Glutamatergic neuron (in vitro differentiated cells): ENCODE data around the gene MADCAM1. TPM values are rescaled to one million over a fixed set of nuclear protein-coding genes. Genes with fewer than 3 reads are reported as not detected.

Experiments
- DNase-seq: peaks from one replicate; pipeline ENCODE4 v3.0.0; 2022
- H3K27ac Mint-ChIP-seq: one replicate; pipeline ENCODE4 v1.8.0; 2020; ENCODE audit warnings: mild to moderate bottlenecking, mixed read lengths, inconsistent platforms; ENCODE audit not compliant: unreplicated experiment
- H3K27me3 Mint-ChIP-seq: one replicate; pipeline ENCODE4 v1.8.0; 2020; ENCODE audit warnings: mild to moderate bottlenecking, moderate library complexity, mixed read lengths, inconsistent platforms; ENCODE audit not compliant: unreplicated experiment
- H3K36me3 Mint-ChIP-seq: one replicate; pipeline ENCODE4 v1.8.0; 2020; ENCODE audit warnings: mild to moderate bottlenecking, mixed read lengths, inconsistent platforms; ENCODE audit not compliant: unreplicated experiment
- H3K4me1 Mint-ChIP-seq: one replicate; pipeline ENCODE4 v1.8.0; 2020; ENCODE audit warnings: mild to moderate bottlenecking, low read depth, mixed read lengths, inconsistent platforms; ENCODE audit not compliant: unreplicated experiment
- H3K4me3 Mint-ChIP-seq: one replicate; pipeline ENCODE4 v1.8.0; 2020; ENCODE audit warnings: mild to moderate bottlenecking, mixed read lengths, inconsistent platforms; ENCODE audit not compliant: unreplicated experiment
- H3K9me3 Mint-ChIP-seq: one replicate; pipeline ENCODE4 v1.8.0; 2020; ENCODE audit warnings: mild to moderate bottlenecking, moderate library complexity, mixed read lengths, inconsistent platforms; ENCODE audit not compliant: unreplicated experiment
- total RNA-seq: library from RNA; stranded (reverse); fragmentation: NEBNext Ultra II Directional; extraction: Animal tissue kit (Norgen Biotek cat#: 25700); gene quantifications from one replicate; pipeline ENCODE4 v1.2.1, GENCODE V29; 2021; ENCODE audit not compliant: unreplicated experiment
- TF ChIP-seq, protein P1 (sequence below): fragments of 200-600 bp; sonication (generic); IDR thresholded peaks from one replicate; pipeline ENCODE4 v1.5.0; 2021; ENCODE audit not compliant: partially characterized antibody, unreplicated experiment

Gene MADCAM1
- total RNA-seq, 1 donor from 2014 or later = 1.7 TPM

DNA sequence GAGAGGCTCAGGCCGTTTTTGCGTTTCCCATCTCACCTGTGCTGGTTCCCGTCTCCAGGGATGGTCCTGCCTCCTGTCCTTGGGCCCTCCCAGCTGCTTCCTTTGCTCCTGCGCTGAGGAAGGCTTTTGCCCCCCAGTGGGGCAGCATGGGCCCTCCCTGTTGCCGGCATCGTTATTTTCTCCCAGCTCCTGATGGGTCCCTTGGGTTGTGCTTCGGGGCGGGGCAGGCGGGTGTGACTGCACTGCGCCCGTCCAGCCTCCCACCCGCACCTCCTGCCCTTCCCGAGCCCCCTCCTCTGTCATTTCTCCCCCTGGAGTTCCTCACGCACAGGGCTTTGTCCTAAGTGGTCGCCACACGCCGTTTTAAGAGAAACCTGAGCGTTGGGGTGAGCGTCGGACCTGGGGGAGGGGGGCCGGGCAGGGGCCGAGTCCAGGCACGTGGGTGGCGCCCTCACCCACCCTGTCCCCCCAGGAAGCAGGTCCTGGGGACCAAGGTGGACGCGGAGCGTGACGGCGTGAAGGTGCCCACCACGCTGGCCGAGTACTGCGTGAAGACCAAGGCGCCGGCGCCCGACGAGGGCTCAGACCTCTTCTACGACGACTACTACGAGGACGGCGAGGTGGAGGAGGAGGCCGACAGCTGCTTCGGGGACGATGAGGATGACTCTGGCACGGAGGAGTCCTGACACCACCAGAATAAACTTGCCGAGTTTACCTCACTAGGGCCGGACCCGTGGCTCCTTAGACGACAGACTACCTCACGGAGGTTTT, 44.8 kb downstream of the MADCAM1 start:
- DNase-seq = no peak
- Mint-ChIP-seq H3K4me3 (no peak overlapping the region), H3K27me3 (peaks cover 5% of the 10 kb centered on the region), H3K9me3 (peaks cover 4% of the 10 kb centered on the region), H3K4me1 (peaks cover 4% of the 10 kb centered on the region), H3K36me3 (no peaks in the 10 kb centered on the region), H3K27ac (no peak overlapping the region)
- TF ChIP-seq, protein P1, sequence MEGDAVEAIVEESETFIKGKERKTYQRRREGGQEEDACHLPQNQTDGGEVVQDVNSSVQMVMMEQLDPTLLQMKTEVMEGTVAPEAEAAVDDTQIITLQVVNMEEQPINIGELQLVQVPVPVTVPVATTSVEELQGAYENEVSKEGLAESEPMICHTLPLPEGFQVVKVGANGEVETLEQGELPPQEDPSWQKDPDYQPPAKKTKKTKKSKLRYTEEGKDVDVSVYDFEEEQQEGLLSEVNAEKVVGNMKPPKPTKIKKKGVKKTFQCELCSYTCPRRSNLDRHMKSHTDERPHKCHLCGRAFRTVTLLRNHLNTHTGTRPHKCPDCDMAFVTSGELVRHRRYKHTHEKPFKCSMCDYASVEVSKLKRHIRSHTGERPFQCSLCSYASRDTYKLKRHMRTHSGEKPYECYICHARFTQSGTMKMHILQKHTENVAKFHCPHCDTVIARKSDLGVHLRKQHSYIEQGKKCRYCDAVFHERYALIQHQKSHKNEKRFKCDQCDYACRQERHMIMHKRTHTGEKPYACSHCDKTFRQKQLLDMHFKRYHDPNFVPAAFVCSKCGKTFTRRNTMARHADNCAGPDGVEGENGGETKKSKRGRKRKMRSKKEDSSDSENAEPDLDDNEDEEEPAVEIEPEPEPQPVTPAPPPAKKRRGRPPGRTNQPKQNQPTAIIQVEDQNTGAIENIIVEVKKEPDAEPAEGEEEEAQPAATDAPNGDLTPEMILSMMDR = no peak

DNA sequence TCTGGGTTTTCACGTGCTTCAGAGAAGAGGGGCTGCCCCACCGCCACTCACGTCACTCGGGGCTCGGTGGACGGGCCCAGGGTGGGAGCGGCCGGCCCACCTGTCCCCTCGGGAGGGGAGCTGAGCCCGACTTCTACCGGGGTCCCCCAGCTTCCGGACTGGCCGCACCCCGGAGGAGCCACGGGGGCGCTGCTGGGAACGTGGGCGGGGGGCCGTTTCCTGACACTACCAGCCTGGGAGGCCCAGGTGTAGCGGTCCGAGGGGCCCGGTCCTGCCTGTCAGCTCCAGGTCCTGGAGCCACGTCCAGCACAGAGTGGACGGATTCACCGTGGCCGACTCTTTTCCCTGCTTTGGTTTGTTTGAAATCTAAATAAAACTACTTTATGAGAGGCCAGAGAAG, 45.4 kb downstream of the MADCAM1 start:
- H3K27ac Mint-ChIP-seq = no peak overlapping the region
- peaks cover 5% of the 10 kb centered on the region for H3K27me3 Mint-ChIP-seq
- peaks cover 4% of the 10 kb centered on the region for H3K4me1 Mint-ChIP-seq
- DNase-seq = no peak
- no peak overlapping the region for H3K4me3 Mint-ChIP-seq
- peaks cover 4% of the 10 kb centered on the region for H3K9me3 Mint-ChIP-seq
- TF ChIP-seq, protein P1 = no peak
- H3K36me3 Mint-ChIP-seq = no peaks in the 10 kb centered on the region

DNA sequence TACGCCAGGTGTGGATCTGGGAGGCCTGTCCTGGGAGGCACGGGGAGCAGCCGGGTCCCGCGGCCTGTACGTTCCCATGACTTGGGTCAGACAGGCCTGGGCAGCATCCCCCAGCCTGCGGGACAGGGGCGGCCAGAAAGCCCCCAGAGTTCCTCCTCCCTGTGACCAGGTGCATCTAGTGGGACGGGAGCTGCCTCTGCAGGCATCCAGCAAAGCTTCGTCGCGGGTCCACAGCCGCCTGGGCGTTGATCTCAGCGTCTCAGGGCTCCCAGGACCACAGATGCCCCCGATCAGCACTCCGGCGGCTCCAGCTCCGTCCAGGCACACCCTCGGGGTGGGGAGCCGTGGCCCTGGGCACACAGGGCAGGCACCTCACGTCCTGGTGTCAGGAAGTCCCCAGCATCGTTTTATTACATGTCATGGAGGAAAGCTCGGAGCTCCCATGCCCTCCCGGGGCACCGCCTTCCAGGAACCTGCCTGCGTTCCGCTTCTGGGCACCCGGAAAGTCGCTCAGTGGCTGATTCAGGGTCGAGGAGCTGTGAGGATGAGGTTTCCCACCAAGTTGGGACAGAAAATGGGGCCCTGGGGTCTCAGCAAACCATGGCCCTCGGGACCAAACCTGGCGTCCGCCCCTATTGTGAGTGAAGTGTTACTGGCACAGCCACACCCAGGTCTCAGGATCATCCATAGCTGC, 46.0 kb downstream of the MADCAM1 start:
- peaks cover 4% of the 10 kb centered on the region for H3K4me1 Mint-ChIP-seq

DNA sequence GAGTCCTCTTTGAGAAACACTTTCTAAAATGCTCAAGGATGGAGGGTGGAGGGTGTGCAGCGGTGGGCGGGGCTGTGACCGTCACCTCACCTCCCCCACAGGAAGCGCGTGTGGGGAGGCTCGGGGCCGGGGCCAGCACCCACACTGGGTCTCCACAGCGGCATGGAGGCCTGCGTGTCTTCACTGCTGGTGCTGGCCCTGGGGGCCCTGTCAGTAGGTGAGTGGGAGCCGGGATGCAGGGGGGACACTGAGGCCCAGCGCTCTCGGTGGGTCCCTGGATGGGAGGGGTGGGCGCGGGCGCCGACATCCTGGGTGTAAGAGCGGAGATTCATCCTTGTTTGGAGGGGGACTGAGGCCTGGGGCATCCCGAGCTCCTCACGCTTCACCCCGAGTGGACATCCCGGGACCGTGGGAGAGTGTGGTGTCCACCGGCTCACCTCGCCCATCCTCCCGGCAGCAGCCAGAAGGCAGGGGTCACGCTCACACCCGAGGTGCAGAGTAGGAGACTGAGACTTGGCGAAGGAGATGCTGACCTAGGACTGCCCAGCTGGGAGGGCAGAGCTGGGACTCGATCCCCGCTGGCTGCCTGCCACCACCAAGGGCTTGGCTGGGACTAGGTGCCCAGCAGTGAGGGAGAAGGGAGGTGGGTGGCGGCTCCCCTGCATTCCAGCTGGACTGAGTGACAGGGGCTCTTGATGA, 47.8 kb downstream of the MADCAM1 start, which contains the start of gene GZMM:
Gene GZMM (plus strand): TSS at position 144 of the 699 bp plus-strand sequence. CDS start 19 bp downstream, at position 163.
- TF ChIP-seq, protein P1 = no peak
- Mint-ChIP-seq H3K4me3 (no peak within 1 kb of the TSS), H3K4me1 (no peaks in the 10 kb centered on the region), H3K36me3 (no peaks in the 10 kb centered on the region), H3K9me3 (peaks cover 2% of the 10 kb centered on the region), H3K27ac (no peak within 1 kb of the TSS), H3K27me3 (peaks cover 2% of the 10 kb centered on the region)
- no peak for DNase-seq

More for the DNA sequence above, 46.0 kb downstream of the MADCAM1 start:
- Mint-ChIP-seq H3K27me3 (peaks cover 5% of the 10 kb centered on the region), H3K36me3 (no peaks in the 10 kb centered on the region), H3K27ac (no peak overlapping the region), H3K4me3 (no peak overlapping the region), H3K9me3 (peaks cover 4% of the 10 kb centered on the region)
- no peak for DNase-seq
- TF ChIP-seq, protein P1 = no peak
